NCI-H524 (cell line): ENCODE data around the gene SRP9.
A peak's percentile ranks its signal among the peaks of the same experiment; 100 is the strongest.

Experiments used
- DNase-seq, 2 experiments: peaks; one replicate each; lab custom pipeline; 2025; lab: John Stamatoyannopoulos, UW

The SRP9 gene, protein sequence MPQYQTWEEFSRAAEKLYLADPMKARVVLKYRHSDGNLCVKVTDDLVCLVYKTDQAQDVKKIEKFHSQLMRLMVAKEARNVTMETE

DNA sequence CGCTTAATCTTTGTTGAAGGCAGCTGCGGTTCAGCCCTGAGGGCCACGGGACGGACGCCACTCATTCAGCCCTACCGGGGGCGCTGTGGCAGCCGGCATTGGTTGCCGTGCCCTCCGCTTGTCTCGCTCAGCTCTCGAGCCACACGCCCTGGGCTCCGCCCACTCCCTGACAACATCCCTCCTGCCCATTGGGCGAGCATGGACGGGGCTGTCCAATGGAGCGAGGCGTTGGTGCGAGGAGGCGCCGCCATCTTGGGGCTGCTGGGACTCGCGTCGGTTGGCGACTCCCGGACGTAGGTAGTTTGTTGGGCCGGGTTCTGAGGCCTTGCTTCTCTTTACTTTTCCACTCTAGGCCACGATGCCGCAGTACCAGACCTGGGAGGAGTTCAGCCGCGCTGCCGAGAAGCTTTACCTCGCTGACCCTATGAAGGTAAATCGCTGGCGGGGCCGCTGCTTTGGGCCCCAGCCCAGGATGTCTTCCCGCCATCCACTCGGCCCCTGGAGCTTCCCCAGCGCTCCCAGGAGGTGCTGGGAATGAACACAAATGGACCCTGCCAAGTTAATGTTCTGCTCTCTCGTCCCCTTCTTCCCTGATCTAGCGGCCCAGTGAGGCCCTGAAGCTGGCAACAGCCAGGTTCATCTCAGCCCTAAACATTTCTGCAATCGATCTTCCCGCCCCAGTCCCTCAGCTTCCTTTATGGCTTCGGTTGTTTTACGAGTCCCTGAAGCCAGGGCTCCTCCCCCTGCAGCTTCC is at the start of gene SRP9:
Gene SRP9 (plus strand): TSS at position 244 of the 754 bp plus-strand sequence. CDS start 115 bp downstream, at position 359.
- DNase-seq, result peak; percentile 95 to 99

DNA sequence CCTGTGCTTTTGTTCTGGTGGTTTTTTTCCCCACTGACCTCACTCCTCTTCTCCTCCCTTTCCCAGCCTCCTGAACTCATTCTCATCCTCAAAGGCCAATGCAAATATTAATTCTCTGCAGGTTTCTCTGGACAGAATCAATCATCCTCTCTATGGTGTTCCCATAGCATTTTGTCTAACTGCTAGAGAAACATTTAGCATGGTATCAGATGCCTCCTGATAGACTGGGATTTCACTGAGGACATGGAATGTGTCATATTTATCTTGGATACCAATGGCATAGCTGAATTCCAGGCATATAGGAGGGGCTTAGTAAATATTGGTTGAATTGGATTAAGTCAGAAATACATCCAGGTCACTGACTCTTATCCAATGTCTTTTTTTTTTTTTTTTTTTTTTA is 46.1 kb upstream of the SRP9 start:
- no peak for DNase-seq

DNA sequence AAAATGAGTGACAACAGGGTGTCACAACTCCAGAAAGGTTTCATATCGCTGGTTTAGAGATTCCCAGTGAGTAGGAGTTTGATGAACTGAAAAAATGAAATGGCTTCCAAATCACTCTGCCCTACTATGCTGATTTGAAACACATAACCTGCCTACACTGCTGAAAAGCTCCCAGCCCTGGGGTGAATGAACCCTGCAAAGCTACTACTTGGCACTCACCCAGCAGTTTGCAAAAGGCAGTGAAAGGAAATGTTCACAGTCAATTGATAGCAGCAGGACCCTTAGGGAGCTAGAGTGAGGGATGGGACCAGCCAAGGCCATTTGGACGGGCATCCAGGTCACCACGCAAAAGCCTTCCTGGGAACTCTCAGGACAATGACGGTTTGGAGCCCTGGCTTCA is 44.4 kb upstream of the SRP9 start:
- peak; percentile 63 to 78 for DNase-seq

DNA sequence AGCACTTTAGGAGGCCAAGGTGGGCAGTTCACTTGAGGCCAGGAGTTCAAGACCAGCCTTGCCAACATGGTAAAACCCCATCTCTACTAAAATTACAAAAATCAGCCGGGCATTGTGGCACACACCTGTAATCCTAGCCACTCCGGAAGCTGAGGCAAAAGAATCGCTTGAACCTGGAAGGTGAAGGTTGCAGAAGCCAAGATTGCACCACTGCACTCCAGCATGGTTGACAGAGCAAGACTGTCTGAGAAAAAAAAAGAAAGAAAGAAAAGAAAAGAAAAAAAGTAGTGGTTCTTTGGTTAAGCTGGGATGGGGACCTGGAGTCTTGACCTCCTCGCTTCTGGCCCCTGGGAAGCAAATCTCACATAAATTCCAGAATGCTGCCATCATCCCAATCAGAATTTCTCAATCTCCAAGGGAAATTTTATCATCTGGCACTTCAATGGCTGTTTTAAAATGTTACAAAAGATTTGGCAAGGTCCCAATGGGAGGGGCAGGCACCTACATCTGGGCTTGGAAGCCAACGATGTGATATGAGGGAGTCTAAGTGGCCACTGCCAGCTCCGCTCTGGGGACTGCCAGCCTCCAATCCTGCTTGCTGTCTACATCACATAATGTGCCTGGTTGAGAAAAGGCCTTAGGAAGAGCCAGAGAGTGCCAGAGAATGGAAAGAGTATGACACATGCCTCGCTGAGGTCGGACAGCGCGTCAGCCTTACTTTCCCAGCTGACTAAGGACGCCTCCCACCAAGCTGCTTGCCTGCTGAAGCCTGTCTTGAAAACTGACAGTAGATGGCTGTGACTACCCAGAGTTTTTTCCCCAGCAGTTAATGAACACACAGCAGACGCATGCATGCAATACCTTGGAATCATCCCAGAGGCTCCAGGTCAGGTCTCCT is 42.1 kb upstream of the SRP9 start:
- peak; percentile 57 to 83 for DNase-seq

DNA sequence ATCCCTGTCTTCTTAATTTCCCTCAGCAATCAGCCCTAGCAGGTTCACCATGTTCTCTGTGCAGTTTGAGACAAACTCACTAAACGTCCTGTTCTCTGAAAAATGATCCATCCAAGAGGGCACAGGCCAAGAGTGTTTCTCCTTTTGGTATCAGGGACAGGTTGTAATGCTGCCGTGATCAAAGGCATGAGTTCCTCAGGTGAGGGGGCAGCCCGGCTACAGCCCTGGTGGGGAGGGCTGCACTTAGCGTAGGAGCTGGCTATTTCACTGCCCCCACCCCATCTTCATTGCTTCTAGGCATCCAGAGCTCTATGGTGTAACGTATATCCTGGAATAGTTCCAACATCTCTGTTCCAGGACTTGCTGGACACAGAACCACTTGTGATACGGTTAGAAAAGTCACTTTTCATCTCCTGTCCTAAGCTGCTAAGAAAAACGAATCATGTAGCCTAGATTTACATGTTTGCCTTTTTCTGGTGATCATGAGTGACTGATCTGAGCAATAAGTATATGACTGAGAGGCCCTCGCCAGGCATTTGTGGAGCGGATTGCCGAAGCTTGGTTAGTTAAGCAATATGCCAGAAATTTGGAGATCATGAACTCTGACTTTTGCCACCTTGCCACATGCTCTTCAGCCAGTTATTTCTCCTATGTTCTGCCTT is 41.1 kb upstream of the SRP9 start:
- no peak for DNase-seq

DNA sequence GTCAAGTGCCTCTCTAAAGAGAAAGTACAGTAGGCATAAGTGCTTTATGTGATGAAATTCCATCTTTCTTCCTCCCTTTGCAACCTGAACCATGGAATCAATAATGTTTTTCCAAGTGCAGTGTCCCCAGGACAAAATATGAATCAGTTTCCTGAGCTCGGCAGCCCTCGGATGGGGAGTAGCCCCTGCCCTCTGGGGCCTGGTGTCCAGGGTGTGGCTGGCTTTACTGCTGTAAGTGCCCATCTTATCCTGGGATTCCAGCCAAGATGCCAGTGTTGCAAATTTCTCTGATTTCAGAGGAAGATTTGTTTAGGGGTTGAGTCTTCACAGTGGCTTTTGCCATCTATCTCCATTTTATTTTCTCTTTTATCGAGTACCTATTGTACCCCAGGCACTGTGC is 40.5 kb upstream of the SRP9 start:
- no peak for DNase-seq

DNA sequence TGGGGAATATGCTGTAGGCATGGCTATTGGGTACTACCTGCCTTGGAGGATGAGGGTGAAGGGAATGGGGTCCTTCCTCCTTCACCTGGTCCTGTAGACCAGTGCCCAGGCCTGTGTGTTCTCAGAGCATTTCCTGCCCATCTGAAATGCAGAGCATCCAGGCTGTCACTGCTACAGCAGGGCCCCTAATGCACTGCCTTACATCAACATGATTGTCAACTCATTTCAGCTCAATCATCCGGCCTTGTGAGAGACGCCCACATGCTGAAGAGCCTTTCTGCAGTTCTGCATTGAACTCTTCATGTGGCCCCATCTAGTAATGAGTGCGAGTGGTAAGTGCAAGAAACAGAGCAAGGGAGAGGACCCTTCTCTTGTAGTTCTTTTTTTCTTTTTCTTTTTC is 39.8 kb upstream of the SRP9 start:
- no peak for DNase-seq

DNA sequence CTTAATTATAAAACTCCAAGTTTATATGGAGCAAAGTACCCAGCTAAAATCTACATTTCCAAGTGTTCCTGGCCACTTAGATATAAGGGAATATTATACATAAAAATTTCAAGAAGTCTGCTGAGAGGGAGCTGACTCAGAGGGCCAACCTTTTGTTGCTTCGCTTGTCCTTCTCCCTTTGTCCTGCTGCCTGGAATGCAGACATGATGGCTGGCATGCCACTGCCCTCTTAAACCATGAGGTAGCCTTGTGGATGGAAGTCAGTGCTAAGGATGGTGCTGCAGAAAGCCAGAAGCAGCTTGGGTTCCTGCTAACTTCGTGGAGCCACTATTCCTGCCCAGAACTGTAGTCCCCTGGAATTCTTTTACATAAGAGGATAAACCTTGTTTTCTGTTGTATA is 38.9 kb upstream of the SRP9 start:
- no peak for DNase-seq

DNA sequence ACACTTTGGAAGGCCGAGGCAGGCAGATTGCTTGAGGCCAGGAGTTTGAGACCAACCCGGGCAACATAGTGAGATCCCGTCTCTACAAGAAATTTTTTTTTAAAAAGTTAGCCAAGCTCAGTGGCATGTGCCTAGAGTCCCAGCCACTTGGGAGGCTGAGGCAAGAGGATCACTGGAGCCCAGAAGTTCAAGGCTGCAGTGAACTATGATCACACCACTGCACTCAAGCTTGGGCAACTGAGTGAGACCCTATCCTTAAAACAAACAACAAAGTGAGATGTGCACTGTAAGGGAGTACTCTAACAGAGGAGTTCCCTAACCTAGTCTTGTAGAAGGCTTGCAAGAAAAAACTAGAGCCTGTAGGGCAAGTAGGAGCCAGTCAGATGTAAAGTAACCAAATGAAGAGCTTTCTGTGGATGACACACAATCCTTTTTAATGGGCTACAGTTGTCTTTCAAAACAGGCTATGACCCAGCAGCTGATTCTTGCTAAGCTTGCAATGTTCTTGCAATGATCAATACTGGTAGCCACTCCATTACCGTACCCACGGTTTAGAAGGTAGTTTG is 38.0 kb upstream of the SRP9 start:
- no peak for DNase-seq

DNA sequence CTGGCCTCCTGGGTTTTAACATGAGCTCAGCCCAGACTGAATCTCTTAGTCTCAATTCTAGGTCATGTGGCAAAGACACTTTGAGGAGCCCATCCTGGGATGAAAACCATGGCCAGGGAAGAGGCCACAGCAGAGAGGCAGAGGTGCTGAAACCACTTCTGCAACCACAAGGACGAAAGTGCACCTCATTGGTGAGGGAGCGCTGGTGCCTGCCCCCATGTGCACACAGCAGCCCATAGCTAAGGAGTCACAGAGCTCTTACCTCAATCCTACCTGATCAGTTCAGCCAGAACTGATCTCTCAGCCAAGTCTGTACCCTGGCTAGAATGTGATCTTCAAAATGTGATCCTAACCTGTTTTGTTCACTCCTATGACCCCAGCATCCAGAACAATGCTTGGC is 32.9 kb upstream of the SRP9 start:
- no peak for DNase-seq

DNA sequence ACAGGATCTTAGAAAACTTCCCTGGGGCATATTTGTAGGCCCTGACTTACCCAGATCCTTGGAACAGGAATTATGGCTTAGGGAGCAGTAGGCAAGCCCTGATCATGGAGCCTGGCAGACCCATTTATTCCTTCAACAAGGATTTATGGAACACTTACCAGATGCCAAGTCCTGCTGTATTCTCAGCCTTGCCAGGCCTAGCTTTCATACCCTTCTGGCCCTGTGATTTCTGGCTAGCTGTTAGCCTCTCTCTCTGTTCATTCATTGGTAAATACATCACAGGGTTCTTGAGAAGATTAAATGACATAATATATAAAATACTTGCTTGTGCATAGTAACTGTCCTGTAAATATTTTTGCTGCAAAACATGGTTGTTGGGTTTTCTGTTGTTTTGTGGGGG is 32.4 kb upstream of the SRP9 start:
- peak in 1 of 2 experiments; percentile 48 for DNase-seq

DNA sequence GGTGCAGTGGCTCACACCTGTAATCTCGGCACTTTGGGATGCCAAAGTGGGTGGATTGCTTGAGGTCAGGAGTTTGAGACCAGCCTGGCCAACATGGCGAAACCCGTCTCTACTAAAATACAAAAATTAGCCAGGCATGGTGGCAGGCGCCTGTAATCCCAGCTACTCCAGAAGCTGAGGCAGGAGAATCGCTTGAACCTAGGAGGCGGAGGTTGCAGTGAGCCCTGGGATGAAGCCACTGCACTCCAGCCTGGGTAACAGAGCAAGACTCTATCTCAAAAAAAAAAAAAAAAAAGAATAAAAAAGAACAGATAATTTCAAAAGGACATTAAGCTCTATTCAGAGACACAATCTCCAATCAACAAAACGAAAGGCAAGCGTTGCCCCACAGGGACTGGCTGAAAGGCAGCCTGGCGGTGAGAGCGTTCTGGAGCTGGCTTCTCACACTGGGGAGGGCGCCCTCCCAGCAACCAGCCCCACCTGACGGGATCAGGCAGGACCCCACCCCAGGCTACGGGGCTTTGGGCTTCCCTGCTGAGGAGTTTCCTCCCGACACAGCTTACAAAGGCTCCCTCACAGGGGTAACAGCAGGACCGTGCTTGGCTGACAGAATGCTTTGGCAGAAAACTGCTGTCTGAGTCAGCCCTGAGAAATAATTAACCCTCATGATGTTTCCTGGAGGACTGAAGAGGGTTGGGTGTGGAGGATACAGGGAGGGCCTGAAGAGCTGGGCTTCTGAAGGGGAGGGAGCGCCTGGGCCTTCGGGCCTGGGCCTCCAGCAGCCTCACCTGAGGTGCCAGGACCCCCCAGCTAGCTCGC is 31.1 kb upstream of the SRP9 start:
- DNase-seq, result peak; percentile 59 to 74

DNA sequence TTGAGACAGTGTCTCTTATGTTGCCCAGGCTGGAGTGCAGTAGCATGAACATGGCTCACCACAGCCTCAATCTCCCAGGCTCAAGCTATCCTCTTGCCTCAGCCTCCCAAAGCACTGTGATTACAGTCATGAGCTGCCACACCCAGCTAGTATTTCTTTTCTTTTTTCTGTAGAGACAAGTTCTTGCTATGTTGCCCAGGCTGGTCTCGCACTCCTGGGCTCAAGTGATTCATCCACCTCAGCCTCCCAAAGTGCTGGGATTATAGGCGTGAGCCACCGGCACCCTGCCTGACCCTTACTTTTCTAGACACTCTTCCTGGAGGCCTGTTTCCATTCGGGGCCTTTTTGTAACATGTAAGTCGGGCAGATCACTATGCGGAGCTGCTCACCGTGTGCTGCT is 30.1 kb upstream of the SRP9 start:
- no peak for DNase-seq

DNA sequence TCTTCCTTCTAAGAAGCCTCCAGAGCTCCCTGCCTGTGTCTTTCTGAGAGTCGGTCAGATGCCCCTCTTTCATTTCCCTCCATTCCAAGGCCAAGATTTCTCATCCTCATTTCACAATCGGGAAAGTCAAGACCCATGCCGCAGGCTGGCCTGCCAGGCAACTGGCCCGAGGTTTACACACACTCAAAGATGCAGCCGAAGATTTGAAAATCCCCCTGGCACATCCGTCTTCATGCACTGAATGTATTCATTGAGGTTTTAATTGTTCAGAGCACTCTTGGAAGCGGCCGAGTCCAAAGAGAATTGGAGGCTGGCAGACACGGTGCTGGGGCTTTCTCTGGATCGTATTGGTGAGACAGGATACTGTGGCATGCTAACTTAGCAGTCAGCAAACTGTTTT is 29.1 kb upstream of the SRP9 start:
- DNase-seq, result no peak

DNA sequence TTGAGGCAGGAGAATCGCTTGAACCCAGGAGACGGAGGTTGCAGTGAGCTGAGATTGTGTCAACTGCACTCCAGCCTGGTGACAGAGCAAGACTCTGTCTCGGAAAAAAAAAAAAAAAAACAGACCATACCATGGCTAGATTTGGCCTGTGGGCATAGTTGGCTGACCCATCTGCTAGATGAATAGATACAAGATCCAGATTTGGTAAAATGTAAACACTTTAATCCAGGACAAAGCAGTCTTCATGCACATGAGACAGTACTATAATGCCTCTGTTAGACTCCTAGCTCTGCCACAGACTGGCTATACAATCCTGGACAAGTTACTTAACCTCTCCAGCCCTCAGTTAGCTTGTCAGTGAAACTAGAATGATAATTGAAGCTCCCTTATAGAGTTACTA is 27.9 kb upstream of the SRP9 start:
- no peak for DNase-seq

DNA sequence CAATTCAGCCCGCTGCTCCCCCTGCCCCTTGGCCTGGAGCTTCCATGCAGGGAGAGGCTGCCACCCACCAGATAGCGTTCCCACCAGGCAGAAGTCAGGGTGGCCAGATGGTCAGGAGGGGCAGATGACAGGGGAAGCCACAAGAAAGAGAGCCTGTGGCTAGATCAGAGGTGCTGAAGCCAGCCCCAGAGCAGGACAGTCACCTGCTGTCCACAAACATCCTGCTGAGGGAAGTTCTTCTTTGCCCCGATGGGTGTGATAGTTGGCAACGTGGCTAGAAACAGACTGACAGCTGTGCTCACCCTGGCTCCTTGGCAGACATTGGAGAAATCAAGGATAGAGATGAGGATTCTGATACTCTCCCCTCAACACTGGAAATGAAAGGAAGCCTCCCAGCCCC is 27.2 kb upstream of the SRP9 start:
- DNase-seq, result peak in 1 of 2 experiments; percentile 35

DNA sequence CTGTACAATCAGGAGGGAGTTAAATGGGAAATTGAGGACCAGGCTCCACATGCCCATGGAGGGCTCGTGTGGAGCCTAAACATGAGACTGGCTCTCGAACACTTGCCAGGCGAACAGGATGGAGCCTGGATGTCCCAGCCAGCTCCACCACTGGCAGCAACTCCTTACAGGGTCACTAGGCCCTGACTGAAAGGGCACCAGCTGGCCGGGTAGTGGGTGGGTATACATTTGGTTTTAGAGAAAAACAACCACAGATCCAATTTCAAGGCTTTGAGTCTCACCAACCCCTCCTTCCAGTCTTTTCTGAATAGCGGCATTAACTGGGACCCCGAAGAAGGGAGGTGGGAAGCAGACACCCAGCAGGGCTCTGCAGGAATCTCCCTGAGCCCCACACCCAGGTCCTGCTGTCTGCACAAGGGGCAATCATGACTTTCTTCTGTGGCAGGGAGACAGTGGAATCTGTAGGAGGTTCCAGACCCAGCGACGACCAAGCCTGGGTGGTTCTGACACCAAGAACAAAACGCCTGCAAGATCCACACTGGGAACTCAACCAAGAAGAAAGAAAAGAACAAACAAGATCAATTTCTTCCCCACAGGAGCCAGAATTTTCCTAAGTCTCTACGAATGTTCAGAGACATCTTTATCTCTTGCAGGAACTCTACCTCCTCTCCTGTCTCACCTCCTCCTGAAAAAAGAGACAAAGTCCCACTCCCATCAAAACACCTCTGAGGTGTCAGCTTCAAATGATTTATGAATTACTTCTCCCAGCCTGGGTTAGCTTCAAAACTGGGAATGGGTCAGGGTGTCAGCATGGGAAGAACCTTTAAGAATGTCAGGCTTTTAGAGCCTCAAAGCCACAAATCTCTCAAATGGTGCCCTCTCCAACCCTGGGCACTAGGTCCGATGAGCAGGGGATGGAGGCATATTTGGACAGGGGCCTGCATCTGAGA is 26.5 kb upstream of the SRP9 start:
- no peak for DNase-seq

DNA sequence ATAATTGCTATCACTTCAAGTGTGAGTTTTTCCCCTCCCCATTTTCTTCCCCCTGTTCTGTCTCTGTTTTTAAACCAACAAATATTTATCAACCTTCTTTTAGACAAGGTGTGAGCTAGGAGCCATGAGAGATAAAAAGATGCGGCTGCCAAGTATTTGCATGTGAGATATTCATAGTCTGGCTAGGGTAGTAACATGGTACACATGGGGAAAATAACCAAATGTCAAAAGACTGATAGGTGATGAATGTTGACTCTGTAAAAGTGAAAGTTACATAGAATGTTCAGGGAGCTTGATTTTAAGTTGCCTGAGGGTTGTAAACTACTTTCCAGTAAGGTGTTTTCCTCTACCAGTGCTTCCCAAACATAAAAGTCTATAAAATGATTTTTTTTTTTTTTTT is 25.4 kb upstream of the SRP9 start:
- DNase-seq, result no peak

DNA sequence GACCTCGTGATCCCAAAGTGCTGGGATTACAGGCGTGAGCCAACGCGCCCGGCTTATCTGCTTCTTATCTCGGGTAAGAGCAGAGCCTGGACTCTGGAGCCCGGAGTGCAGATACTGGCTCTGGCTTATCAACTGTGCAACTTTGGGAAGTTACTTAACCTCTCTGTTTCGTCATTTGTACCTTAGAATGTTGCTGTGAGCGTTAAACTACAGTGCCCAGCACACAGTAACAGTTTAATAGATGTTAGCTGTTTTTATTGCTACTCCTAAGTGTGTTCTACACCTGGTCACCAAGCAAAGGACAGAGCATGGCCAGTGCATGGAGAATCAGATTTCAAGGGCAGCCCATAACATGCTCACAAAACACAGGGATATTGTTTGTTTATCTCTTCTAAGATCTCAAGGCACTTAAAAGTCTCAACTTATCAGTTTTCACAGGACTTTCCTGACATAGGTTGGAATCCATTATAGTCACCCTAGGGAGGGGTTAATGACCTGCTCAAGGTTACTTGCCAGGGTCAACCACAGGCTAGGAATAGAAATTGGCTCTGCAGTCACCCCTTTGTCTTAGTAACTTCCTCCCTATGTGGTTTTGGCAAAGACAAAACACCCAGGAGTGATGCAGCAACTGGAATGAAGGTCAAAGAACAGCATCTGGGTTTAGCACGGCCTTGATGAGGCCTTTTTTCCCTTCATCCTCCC is 22.5 kb upstream of the SRP9 start:
- DNase-seq, result no peak
